RPMI7951 (cell line): Measurements from ENCODE around the gene RASAL1. TPM values are rescaled to one million over a fixed set of nuclear protein-coding genes. Genes with fewer than 3 reads are reported as not detected.

Source experiments
- DNase-seq: peaks from one replicate; pipeline ENCODE4 v3.0.0-alpha.2; 2012; ENCODE audit warnings: low read depth
- total RNA-seq: library from RNA; depleted of rRNA; stranded (reverse); fragments of >200 nt; shearing (Covaris generic); gene quantifications from 2 replicates; pipeline ENCODE4 v1.2.3, GENCODE V29; 2014

The RASAL1 gene
- total RNA-seq, 1 experiment from 2014 or later, result not detected

GRCh38 chr12:113140706-113141105, 5.1 kb upstream of the RASAL1 start:
- no peak for DNase-seq

- DNase-seq, result no peak
These were observed 3.3 kb upstream of the RASAL1 start for GRCh38 chr12:113138826-113139225.

GRCh38 chr12:113137861-113138783, 2.6 kb upstream of the RASAL1 start:
- DNase-seq, result no peak

GRCh38 chr12:113136990-113137511, 1.5 kb upstream of the RASAL1 start:
- DNase-seq, result no peak

- no peak for DNase-seq
These were observed 798 bp upstream of the RASAL1 start for GRCh38 chr12:113136128-113136989.

GRCh38 chr12:113134521-113134951, 1.0 kb downstream of the RASAL1 start:
- no peak for DNase-seq

- no peak for DNase-seq
These were observed 1.5 kb downstream of the RASAL1 start for GRCh38 chr12:113134071-113134470.

- no peak for DNase-seq
These were observed 1.9 kb downstream of the RASAL1 start for GRCh38 chr12:113133666-113134065.

- DNase-seq, result no peak
These were observed 2.5 kb downstream of the RASAL1 start for GRCh38 chr12:113133036-113133435.

GRCh38 chr12:113131556-113131955, 4.0 kb downstream of the RASAL1 start:
- no peak for DNase-seq

GRCh38 chr12:113130457-113131135, 5.0 kb downstream of the RASAL1 start:
- peak; percentile 45 for DNase-seq

GRCh38 chr12:113129664-113130456, 5.7 kb downstream of the RASAL1 start:
- DNase-seq, result no peak

GRCh38 chr12:113128802-113129663, 6.5 kb downstream of the RASAL1 start:
- DNase-seq, result no peak

GRCh38 chr12:113127791-113128199, 7.8 kb downstream of the RASAL1 start:
- DNase-seq, result no peak

GRCh38 chr12:113120670-113121370, 14.7 kb downstream of the RASAL1 start:
- no peak for DNase-seq

- DNase-seq, result no peak
These were observed 15.4 kb downstream of the RASAL1 start for GRCh38 chr12:113119980-113120669.

GRCh38 chr12:113118142-113118541, 17.4 kb downstream of the RASAL1 start:
- no peak for DNase-seq

GRCh38 chr12:113117684-113118083, 17.9 kb downstream of the RASAL1 start:
- peak; percentile 46 for DNase-seq

- DNase-seq, result no peak
These were observed 18.7 kb downstream of the RASAL1 start for GRCh38 chr12:113116875-113117274.
